ENCODE results near the gene RAPGEF4.
"Not testable (repeated sequence)": the region's sequence is repeated elsewhere in the genome, so short reads cannot be mapped to it uniquely, and the experiment has no call there.

The RAPGEF4 gene

GRCh38 chr2:172775319-172775718, 39.7 kb downstream of the RAPGEF4 start:
- no peak for DNase-seq

- no peak for DNase-seq
Observed at GRCh38 chr2:172777431-172777830, 41.8 kb downstream of the RAPGEF4 start.

GRCh38 chr2:172782506-172783164, 47.0 kb downstream of the RAPGEF4 start:
- no peak for DNase-seq

- DNase-seq, result no peak
Observed at GRCh38 chr2:172783165-172783898, 47.7 kb downstream of the RAPGEF4 start.

- DNase-seq, result no peak
Observed at GRCh38 chr2:172788871-172789270, 53.2 kb downstream of the RAPGEF4 start.

GRCh38 chr2:172790404-172790803, 54.8 kb downstream of the RAPGEF4 start:
- DNase-seq, result no peak

- no peak for DNase-seq
Observed at GRCh38 chr2:172791953-172792352, 56.3 kb downstream of the RAPGEF4 start.

- DNase-seq, result no peak
Observed at GRCh38 chr2:172792711-172793110, 57.1 kb downstream of the RAPGEF4 start.

- not testable (repeated sequence) for DNase-seq
Observed at GRCh38 chr2:172803308-172803707, 67.7 kb downstream of the RAPGEF4 start.

GRCh38 chr2:172804423-172804822, 68.8 kb downstream of the RAPGEF4 start:
- DNase-seq, result no peak

- no peak for DNase-seq
Observed at GRCh38 chr2:172806493-172806892, 70.8 kb downstream of the RAPGEF4 start.

- no peak for DNase-seq
Observed at GRCh38 chr2:172806996-172807395, 71.4 kb downstream of the RAPGEF4 start.

GRCh38 chr2:172808156-172808555, 72.5 kb downstream of the RAPGEF4 start:
- DNase-seq, result no peak

GRCh38 chr2:172811027-172811426, 75.4 kb downstream of the RAPGEF4 start:
- no peak for DNase-seq

- DNase-seq, result no peak
Observed at GRCh38 chr2:172812158-172812744, 76.6 kb downstream of the RAPGEF4 start.

- no peak for DNase-seq
Observed at GRCh38 chr2:172813314-172813888, 77.8 kb downstream of the RAPGEF4 start.

GRCh38 chr2:172817411-172817810, 81.8 kb downstream of the RAPGEF4 start:
- DNase-seq, result no peak

- DNase-seq, result no peak
Observed at GRCh38 chr2:172819943-172820342, 84.3 kb downstream of the RAPGEF4 start.

GRCh38 chr2:172821370-172822338, 86.0 kb downstream of the RAPGEF4 start:
- DNase-seq, result no peak

GRCh38 chr2:172822585-172822984, 86.9 kb downstream of the RAPGEF4 start:
- no peak for DNase-seq

GRCh38 chr2:172823261-172823850, 87.7 kb downstream of the RAPGEF4 start:
- DNase-seq, result no peak

- no peak for DNase-seq
Observed at GRCh38 chr2:172826522-172826921, 90.9 kb downstream of the RAPGEF4 start.
